Erythroblast (primary cell): ENCODE measurements around the gene IFT88.

ENCODE experiments used
- GATA1 ChIP-seq: IDR thresholded peaks from 2 replicates; pipeline ENCODE4 v1.6.1; 2011; ENCODE audit warnings: low read depth, mild to moderate bottlenecking, control low read depth, low read length, moderate library complexity
- POLR2A ChIP-seq: IDR thresholded peaks from 2 replicates; pipeline ENCODE4 v1.6.1; 2011; ENCODE audit warnings: mild to moderate bottlenecking, low read length

GRCh38 chr13:20616059-20616797, 49.3 kb downstream of the IFT88 start:
- TF ChIP-seq POLR2A: no peak
- TF ChIP-seq GATA1: no peak
